ENCODE data around the gene GTPBP2.

GTPBP2 gene

DNA sequence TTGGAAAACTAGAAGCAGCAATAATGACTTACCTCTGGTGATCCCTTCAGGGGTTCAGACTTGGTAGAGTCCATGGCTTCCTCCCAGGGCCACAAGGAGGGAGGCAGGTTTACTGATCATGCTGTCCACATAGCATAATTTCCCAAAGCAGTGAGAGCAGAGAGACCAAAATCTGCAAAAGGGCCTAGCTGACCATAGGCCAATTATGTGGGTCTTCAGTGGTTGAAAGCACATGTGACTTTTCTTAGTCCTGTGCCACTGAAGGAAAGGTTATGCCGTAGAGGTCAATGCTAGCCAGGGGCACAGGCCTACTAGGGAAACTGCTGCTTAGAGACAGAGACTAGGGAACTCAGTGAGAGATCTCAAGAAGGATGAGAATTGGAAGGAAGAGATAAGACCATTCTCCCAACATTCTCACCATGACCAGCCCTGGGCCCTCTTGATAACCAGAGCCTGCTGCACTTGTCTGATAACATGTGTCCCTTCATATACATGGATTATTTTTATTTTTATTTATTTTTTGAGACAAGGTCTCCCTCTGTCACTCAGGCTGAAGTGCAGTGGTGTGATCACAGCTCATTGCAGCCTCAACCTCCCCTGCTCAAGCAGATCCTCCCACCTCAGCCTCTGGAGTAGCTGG is 2.0 kb upstream of the GTPBP2 start:
- H3K4me3 ChIP-seq (ENCODE audit: low read length in 2 of 2) = no peak overlapping the region
- H3K4me2 ChIP-seq (ENCODE audit: insufficient read depth, low read length, poor library complexity, severe bottlenecking) = no peak overlapping the region
- no peak overlapping the region for H2AFZ ChIP-seq (ENCODE audit: low read length)
- H2BK12ac ChIP-seq (ENCODE audit: low read length) = no peak overlapping the region
- DNase-seq (ENCODE audit: low spot score) = no peak
- no peaks in the 10 kb centered on the region for H3K9me3 ChIP-seq (replicated peaks in 1 of 2; ENCODE audit: control insufficient read depth in 2 of 2, insufficient read depth in 1 of 2, low read depth in 1 of 2, low read length in 2 of 2)
- WGBS, 2 donors (ENCODE audit: extremely low coverage in 2 of 2, insufficient read length in 2 of 2, insufficient replicate concordance in 1 of 2) = no CpG with 5 or more reads among the region's 1 CpG
- no peak overlapping the region for H3K9ac ChIP-seq (ENCODE audit: low read depth, low read length, poor library complexity)
- H3K27me3 ChIP-seq (ENCODE audit: control insufficient read depth in 3 of 3, insufficient read depth in 3 of 3, low read depth in 1 of 3, low read length in 3 of 3) = no peaks in the 10 kb centered on the region
- no peak overlapping the region for H3K14ac ChIP-seq (ENCODE audit: low read length)
- peaks cover 10 to 18% of the 10 kb centered on the region in 2 donors for H3K36me3 ChIP-seq (replicated peaks in 1 of 2; ENCODE audit: control insufficient read depth in 2 of 2, insufficient read depth in 2 of 2, low read length in 2 of 2)
- H2BK15ac ChIP-seq (ENCODE audit: low read length) = no peak overlapping the region
- H3K23ac ChIP-seq (ENCODE audit: low read depth, low read length, poor library complexity) = no peak overlapping the region
- H3K27ac ChIP-seq (replicated peaks; ENCODE audit: low read length) = no peak overlapping the region
- no peak overlapping the region for H2BK5ac ChIP-seq (ENCODE audit: low read length)
- H3K4ac ChIP-seq (ENCODE audit: low read length) = no peak overlapping the region
- peaks cover 4% of the 10 kb centered on the region for H3K79me1 ChIP-seq (ENCODE audit: low read depth, low read length)
- peaks cover 9 to 12% of the 10 kb centered on the region in 2 donors for H3K4me1 ChIP-seq (ENCODE audit: control insufficient read depth in 2 of 2, insufficient read depth in 1 of 2, low read depth in 1 of 2, low read length in 2 of 2)
- H2AK5ac ChIP-seq (ENCODE audit: low read depth, low read length) = no peak overlapping the region
- H4K8ac ChIP-seq (ENCODE audit: low read depth, low read length) = no peak overlapping the region
- H3K18ac ChIP-seq (ENCODE audit: low read length) = no peak overlapping the region
- peak overlapping the region; percentile 74 for H4K91ac ChIP-seq (ENCODE audit: low read depth, low read length, poor library complexity)
- no peak overlapping the region for H2BK120ac ChIP-seq (ENCODE audit: low read depth, low read length)

DNA sequence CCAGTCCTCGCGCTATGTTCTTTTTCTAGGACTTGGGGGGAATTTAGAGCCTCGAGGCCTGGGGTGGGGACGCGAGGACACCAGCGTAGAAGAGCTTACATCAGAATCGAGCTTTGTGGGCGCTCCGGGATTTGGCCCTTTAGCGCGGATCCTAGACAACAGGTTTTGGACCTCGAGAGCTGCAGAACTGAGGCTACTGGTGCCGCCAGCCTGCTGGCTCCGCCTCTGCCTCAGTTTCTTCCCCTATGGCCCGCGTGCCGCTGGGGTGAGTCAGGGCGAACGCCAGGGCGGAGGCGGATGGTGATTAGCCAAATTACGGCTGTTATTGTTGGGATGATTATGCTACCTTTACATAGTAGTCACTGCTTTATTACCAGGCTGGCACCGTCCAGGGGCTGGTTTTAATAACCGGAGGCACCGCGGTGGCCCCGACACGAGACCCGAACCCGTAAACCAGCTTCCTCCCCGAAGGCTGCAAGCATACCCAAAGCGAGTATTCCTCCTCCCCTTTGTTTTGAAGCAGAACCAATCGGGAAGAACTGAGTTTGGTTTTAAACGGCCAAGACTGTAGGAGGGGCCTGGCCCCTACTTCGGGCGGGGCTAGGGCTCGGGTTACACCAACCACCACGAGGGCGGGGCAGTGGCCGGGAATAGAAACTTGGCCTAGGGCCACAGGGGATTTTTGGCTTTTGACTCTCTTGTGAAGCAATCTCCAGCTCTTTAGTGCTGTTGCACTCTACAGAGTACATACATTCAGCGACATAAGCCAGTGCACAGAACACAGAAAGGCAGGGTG is 639 bp upstream of the GTPBP2 start:
- peaks cover 6 to 9% of the 10 kb centered on the region in 2 donors for H3K4me1 ChIP-seq (ENCODE audit: control insufficient read depth in 2 of 2, insufficient read depth in 1 of 2, low read depth in 1 of 2, low read length in 2 of 2)
- H3K4me2 ChIP-seq (ENCODE audit: insufficient read depth, low read length, poor library complexity, severe bottlenecking) = peak overlapping the region; percentile 67
- H3K27me3 ChIP-seq (ENCODE audit: control insufficient read depth in 3 of 3, insufficient read depth in 3 of 3, low read depth in 1 of 3, low read length in 3 of 3) = no peaks in the 10 kb centered on the region
- peak overlapping the region; percentile 73 for H2AK5ac ChIP-seq (ENCODE audit: low read depth, low read length)
- H3K23ac ChIP-seq (ENCODE audit: low read depth, low read length, poor library complexity) = no peak overlapping the region
- peak overlapping the region; percentile 96 for H3K14ac ChIP-seq (ENCODE audit: low read length)
- H2AFZ ChIP-seq (ENCODE audit: low read length) = peak overlapping the region; percentile 96
- peak overlapping the region; percentile 99 for H2BK5ac ChIP-seq (ENCODE audit: low read length)
- peak overlapping the region; percentile 94 for H3K9ac ChIP-seq (ENCODE audit: low read depth, low read length, poor library complexity)
- H2BK15ac ChIP-seq (ENCODE audit: low read length) = peak overlapping the region; percentile 87
- no peaks in the 10 kb centered on the region for H3K9me3 ChIP-seq (replicated peaks in 1 of 2; ENCODE audit: control insufficient read depth in 2 of 2, insufficient read depth in 1 of 2, low read depth in 1 of 2, low read length in 2 of 2)
- H3K27ac ChIP-seq (replicated peaks; ENCODE audit: low read length) = peak overlapping the region; percentile 95
- H4K8ac ChIP-seq (ENCODE audit: low read depth, low read length) = peak overlapping the region; percentile 0
- peaks cover 4% of the 10 kb centered on the region for H3K79me1 ChIP-seq (ENCODE audit: low read depth, low read length)
- H3K18ac ChIP-seq (ENCODE audit: low read length) = peak overlapping the region; percentile 100
- peak; percentile 88 for DNase-seq (ENCODE audit: low spot score)
- WGBS, 2 donors (ENCODE audit: extremely low coverage in 2 of 2, insufficient read length in 2 of 2, insufficient replicate concordance in 1 of 2) = no CpG with 5 or more reads among the region's 41 CpGs
- H4K91ac ChIP-seq (ENCODE audit: low read depth, low read length, poor library complexity) = no peak overlapping the region
- H3K4ac ChIP-seq (ENCODE audit: low read length) = peak overlapping the region; percentile 99
- peak overlapping the region; percentile 44 for H2BK12ac ChIP-seq (ENCODE audit: low read length)
- H3K36me3 ChIP-seq (replicated peaks in 1 of 2; ENCODE audit: control insufficient read depth in 2 of 2, insufficient read depth in 2 of 2, low read length in 2 of 2) = peaks cover 22 to 32% of the 10 kb centered on the region in 2 donors
- H2BK120ac ChIP-seq (ENCODE audit: low read depth, low read length) = peak overlapping the region; percentile 69
- peak overlapping the region; percentile 75 to 90 for H3K4me3 ChIP-seq (ENCODE audit: low read length in 2 of 2)

DNA sequence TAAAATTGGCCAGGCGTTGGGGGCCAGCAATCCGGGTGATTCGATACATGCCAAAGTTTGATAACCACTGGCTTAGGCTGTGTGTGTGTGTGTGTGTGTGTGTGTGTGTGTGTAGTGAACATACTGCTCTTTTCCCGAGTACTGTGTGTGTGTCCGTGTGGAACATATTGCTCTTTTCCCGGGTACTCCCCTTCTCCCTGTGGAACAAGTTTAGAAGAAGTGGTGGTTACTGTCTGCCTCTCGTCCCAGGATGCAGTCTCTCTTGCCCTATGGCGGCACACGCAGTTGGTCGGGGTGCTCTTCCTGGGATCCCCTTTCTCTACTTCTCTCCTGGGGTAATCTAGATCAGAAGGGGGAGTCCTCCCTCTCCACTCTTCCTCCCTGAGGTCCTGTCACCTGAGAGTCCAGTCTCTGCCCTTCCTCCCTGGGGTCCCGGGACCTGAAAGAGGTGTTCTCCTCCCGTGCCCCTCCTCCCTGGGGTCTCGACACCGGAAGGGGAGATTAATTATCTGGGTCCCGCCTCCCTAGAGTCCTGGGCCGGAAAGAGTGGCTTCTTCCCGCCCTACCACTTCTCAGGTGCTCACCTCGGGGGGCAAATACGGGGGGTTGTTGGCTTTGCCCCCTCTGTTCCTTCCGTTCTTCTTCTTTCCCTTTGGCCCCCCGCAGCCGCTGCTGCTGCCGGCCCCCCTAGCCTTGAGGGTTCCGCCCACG is 516 bp downstream of the GTPBP2 start:
- peak; percentile 44 for DNase-seq (ENCODE audit: low spot score)
- Histone ChIP-seq H3K9ac (ENCODE audit: low read depth, low read length, poor library complexity) (peak overlapping the region; percentile 87), H3K4me2 (ENCODE audit: insufficient read depth, low read length, poor library complexity, severe bottlenecking) (peak overlapping the region; percentile 74), H3K79me1 (ENCODE audit: low read depth, low read length) (peaks cover 4% of the 10 kb centered on the region), H3K23ac (ENCODE audit: low read depth, low read length, poor library complexity) (peak overlapping the region; percentile 57), H3K27me3 (ENCODE audit: control insufficient read depth in 3 of 3, insufficient read depth in 3 of 3, low read depth in 1 of 3, low read length in 3 of 3) (no peaks in the 10 kb centered on the region), H4K8ac (ENCODE audit: low read depth, low read length) (no peak overlapping the region), H3K27ac (replicated peaks; ENCODE audit: low read length) (peak overlapping the region; percentile 64), H3K4me3 (ENCODE audit: low read length in 2 of 2) (peak overlapping the region; percentile 75 to 89), H2BK15ac (ENCODE audit: low read length) (no peak overlapping the region), H3K4ac (ENCODE audit: low read length) (peak overlapping the region; percentile 40), H2BK120ac (ENCODE audit: low read depth, low read length) (no peak overlapping the region), H2BK12ac (ENCODE audit: low read length) (no peak overlapping the region), H3K9me3 (replicated peaks in 1 of 2; ENCODE audit: control insufficient read depth in 2 of 2, insufficient read depth in 1 of 2, low read depth in 1 of 2, low read length in 2 of 2) (no peaks in the 10 kb centered on the region), H2BK5ac (ENCODE audit: low read length) (no peak overlapping the region), H3K18ac (ENCODE audit: low read length) (peak overlapping the region; percentile 97), H2AFZ (ENCODE audit: low read length) (peak overlapping the region; percentile 78), H2AK5ac (ENCODE audit: low read depth, low read length) (no peak overlapping the region), H3K36me3 (replicated peaks in 1 of 2; ENCODE audit: control insufficient read depth in 2 of 2, insufficient read depth in 2 of 2, low read length in 2 of 2) (peaks cover 33 to 43% of the 10 kb centered on the region in 2 donors), H3K14ac (ENCODE audit: low read length) (no peak overlapping the region), H4K91ac (ENCODE audit: low read depth, low read length, poor library complexity) (no peak overlapping the region), H3K4me1 (ENCODE audit: control insufficient read depth in 2 of 2, insufficient read depth in 1 of 2, low read depth in 1 of 2, low read length in 2 of 2) (peaks cover 6 to 9% of the 10 kb centered on the region in 2 donors)
- no CpG with 5 or more reads among the region's 25 CpGs for WGBS, 2 donors (ENCODE audit: extremely low coverage in 2 of 2, insufficient read length in 2 of 2, insufficient replicate concordance in 1 of 2)

Measured in neuronal stem cell (in vitro differentiated cells).